ENCODE data around the gene ERGIC3. TPM values are rescaled to one million over a fixed set of nuclear protein-coding genes. Genes with fewer than 3 reads are reported as not detected.
A peak's percentile ranks its signal among the peaks of the same experiment; 100 is the strongest.

ERGIC3 gene
- 100 to 1,000 TPM; 135 to 180 (median 166) TPM for total RNA-seq
- 166 TPM for total RNA-seq (2013)
- 63.3 to 141 (median 102) reads per million in 29 experiments for total RNA-seq

- no peaks in the 10 kb centered on the region for H3K27me3 Mint-ChIP-seq
- H3K4me3 ChIP-seq (ENCODE audit: control insufficient read depth in 1 of 2, extremely low read depth in 1 of 2, low read length in 1 of 2): peak within 1 kb of the TSS; percentile 81 to 83
- peaks cover 17 to 26% (median 25%) of the 10 kb centered on the region in 3 donors for H3K4me1 Mint-ChIP-seq
- DNase-seq (peak; percentile 88 to 98 (median 94)), ATAC-seq (replicated peaks in 1 of 4) (peak; percentile 98 to 99 (median 99))
- no peaks in the 10 kb centered on the region for H3K9me3 Mint-ChIP-seq
- H3K36me3 Mint-ChIP-seq: peaks cover 10% of the 10 kb centered on the region
- no peaks in the 10 kb centered on the region for H3K27me3 ChIP-seq (replicated peaks in 1 of 2; ENCODE audit: control insufficient read depth in 2 of 2, extremely low read depth in 1 of 2, insufficient read depth in 2 of 2, low read length in 1 of 2)
- H3K27ac ChIP-seq (ENCODE audit: low read length): peak within 1 kb of the TSS; percentile 73
- peak within 1 kb of the TSS; percentile 83 to 88 (median 86) for H3K4me3 Mint-ChIP-seq
- ChIA-PET CTCF (interaction anchor here in 1 of 2 donors (1.6 kb wide), 1 partner anchor 59 kb away, joined by 4 read pairs; no protein-coding TSS in a partner anchor), POLR2A (interaction anchor here (0.6 kb wide), 2 partner anchors 513 to 1011 kb away, joined by 4 read pairs; no protein-coding TSS in a partner anchor)
- WGBS (ENCODE audit: insufficient coverage): 7% methylated on average over 56 of the region's 57 CpGs
- no peaks in the 10 kb centered on the region for H3K9me3 ChIP-seq
- peaks cover 3 to 16% of the 10 kb centered on the region in 2 experiments for H3K4me1 ChIP-seq (ENCODE audit: control insufficient read depth in 1 of 2, extremely low read depth in 1 of 2, insufficient read depth in 2 of 2, low read length in 2 of 2)
- peak within 1 kb of the TSS; percentile 75 to 82 for H3K27ac Mint-ChIP-seq
- H3K36me3 ChIP-seq (ENCODE audit: control insufficient read depth in 2 of 2, extremely low read depth in 1 of 2, insufficient read depth in 1 of 2, low read length in 1 of 2): peaks cover 0 to 13% of the 10 kb centered on the region in 2 donors
Observed at GRCh38 chr20:35541783-35542662, at the start of gene ERGIC3. Gene ERGIC3 (plus strand): TSS chr20:35542078. CDS start chr20:35542098, 20 bp downstream.

GRCh38 chr20:35492352-35492751, 49.5 kb upstream of the ERGIC3 start:
- POLR2A ChIA-PET: interaction anchor here in 1 of 2 donors (0.5 to 0.7 kb wide), 3 partner anchors 23 to 1152 kb away, joined by 3 to 6 read pairs (median 4); no protein-coding TSS in a partner anchor
- H3K27me3 Mint-ChIP-seq: no peaks in the 10 kb centered on the region
- Histone ChIP-seq H3K36me3 (ENCODE audit: control insufficient read depth in 2 of 2, extremely low read depth in 1 of 2, insufficient read depth in 1 of 2, low read length in 1 of 2) (peaks cover 14 to 48% of the 10 kb centered on the region in 2 donors), H3K4me3 (ENCODE audit: control insufficient read depth in 1 of 2, extremely low read depth in 1 of 2, low read length in 1 of 2) (peak overlapping the region; percentile 77 to 81), H3K9me3 (no peaks in the 10 kb centered on the region), H3K4me1 (ENCODE audit: control insufficient read depth in 1 of 2, extremely low read depth in 1 of 2, insufficient read depth in 2 of 2, low read length in 2 of 2) (peaks cover 17 to 50% of the 10 kb centered on the region in 2 experiments), H3K27me3 (replicated peaks in 1 of 2; ENCODE audit: control insufficient read depth in 2 of 2, extremely low read depth in 1 of 2, insufficient read depth in 2 of 2, low read length in 1 of 2) (no peaks in the 10 kb centered on the region), H3K27ac (ENCODE audit: low read length) (peak overlapping the region; percentile 84)
- H3K27ac Mint-ChIP-seq: peak overlapping the region; percentile 99
- CTCF ChIA-PET: no interaction called here
- peaks cover 57% of the 10 kb centered on the region for H3K36me3 Mint-ChIP-seq
- peak overlapping the region; percentile 96 to 99 (median 96) for H3K4me3 Mint-ChIP-seq
- WGBS (ENCODE audit: insufficient coverage): 100% methylated on average over 3 of the region's 6 CpGs
- H3K4me1 Mint-ChIP-seq: peaks cover 63 to 76% (median 70%) of the 10 kb centered on the region in 3 donors
- no peaks in the 10 kb centered on the region for H3K9me3 Mint-ChIP-seq
- no peak for ATAC-seq (replicated peaks in 1 of 4)
- DNase-seq: no peak

GRCh38 chr20:35496481-35496880, 45.4 kb upstream of the ERGIC3 start:
- Mint-ChIP-seq H3K9me3 (no peaks in the 10 kb centered on the region), H3K27me3 (no peaks in the 10 kb centered on the region), H3K4me3 (no peak overlapping the region), H3K36me3 (peaks cover 74% of the 10 kb centered on the region), H3K27ac (no peak overlapping the region), H3K4me1 (peaks cover 31 to 39% (median 35%) of the 10 kb centered on the region in 3 donors)
- no peaks in the 10 kb centered on the region for H3K27me3 ChIP-seq (replicated peaks in 1 of 2; ENCODE audit: control insufficient read depth in 2 of 2, extremely low read depth in 1 of 2, insufficient read depth in 2 of 2, low read length in 1 of 2)
- peaks cover 16 to 86% of the 10 kb centered on the region in 2 donors for H3K36me3 ChIP-seq (ENCODE audit: control insufficient read depth in 2 of 2, extremely low read depth in 1 of 2, insufficient read depth in 1 of 2, low read length in 1 of 2)
- H3K4me1 ChIP-seq (ENCODE audit: control insufficient read depth in 1 of 2, extremely low read depth in 1 of 2, insufficient read depth in 2 of 2, low read length in 2 of 2): peaks cover 8 to 25% of the 10 kb centered on the region in 2 experiments
- no peaks in the 10 kb centered on the region for H3K9me3 ChIP-seq
- CTCF ChIA-PET: no interaction called here
- no peak for ATAC-seq (replicated peaks in 1 of 4)
- POLR2A ChIA-PET: no interaction called here
- no peak overlapping the region for H3K4me3 ChIP-seq (ENCODE audit: control insufficient read depth in 1 of 2, extremely low read depth in 1 of 2, low read length in 1 of 2)
- no peak for DNase-seq
- WGBS (ENCODE audit: insufficient coverage): 94% methylated on average over 3 of the region's 3 CpGs
- no peak overlapping the region for H3K27ac ChIP-seq (ENCODE audit: low read length)

- CTCF ChIA-PET: no interaction called here
- Mint-ChIP-seq H3K4me3 (no peak overlapping the region), H3K27me3 (no peaks in the 10 kb centered on the region), H3K9me3 (no peaks in the 10 kb centered on the region), H3K4me1 (peaks cover 24 to 35% (median 32%) of the 10 kb centered on the region in 3 donors), H3K36me3 (peaks cover 77% of the 10 kb centered on the region), H3K27ac (no peak overlapping the region)
- H3K27me3 ChIP-seq (replicated peaks in 1 of 2; ENCODE audit: control insufficient read depth in 2 of 2, extremely low read depth in 1 of 2, insufficient read depth in 2 of 2, low read length in 1 of 2): no peaks in the 10 kb centered on the region
- peaks cover 2 to 17% of the 10 kb centered on the region in 2 experiments for H3K4me1 ChIP-seq (ENCODE audit: control insufficient read depth in 1 of 2, extremely low read depth in 1 of 2, insufficient read depth in 2 of 2, low read length in 2 of 2)
- no peak for DNase-seq
- POLR2A ChIA-PET: no interaction called here
- peaks cover 22 to 95% of the 10 kb centered on the region in 2 donors for H3K36me3 ChIP-seq (ENCODE audit: control insufficient read depth in 2 of 2, extremely low read depth in 1 of 2, insufficient read depth in 1 of 2, low read length in 1 of 2)
- H3K27ac ChIP-seq (ENCODE audit: low read length): no peak overlapping the region
- no peak for ATAC-seq (replicated peaks in 1 of 4)
- no peaks in the 10 kb centered on the region for H3K9me3 ChIP-seq
- WGBS (ENCODE audit: insufficient coverage): 100% methylated on average over 3 of the region's 5 CpGs
- H3K4me3 ChIP-seq (ENCODE audit: control insufficient read depth in 1 of 2, extremely low read depth in 1 of 2, low read length in 1 of 2): no peak overlapping the region
Observed at GRCh38 chr20:35497320-35497719, 44.6 kb upstream of the ERGIC3 start.

GRCh38 chr20:35497780-35498189, 44.1 kb upstream of the ERGIC3 start:
- Mint-ChIP-seq H3K27ac (no peak overlapping the region), H3K36me3 (peaks cover 80% of the 10 kb centered on the region), H3K4me1 (peaks cover 19 to 32% (median 31%) of the 10 kb centered on the region in 3 donors), H3K27me3 (no peaks in the 10 kb centered on the region), H3K9me3 (no peaks in the 10 kb centered on the region), H3K4me3 (no peak overlapping the region)
- H3K27me3 ChIP-seq (replicated peaks in 1 of 2; ENCODE audit: control insufficient read depth in 2 of 2, extremely low read depth in 1 of 2, insufficient read depth in 2 of 2, low read length in 1 of 2): no peaks in the 10 kb centered on the region
- no peaks in the 10 kb centered on the region for H3K9me3 ChIP-seq
- H3K36me3 ChIP-seq (ENCODE audit: control insufficient read depth in 2 of 2, extremely low read depth in 1 of 2, insufficient read depth in 1 of 2, low read length in 1 of 2): peaks cover 26 to 99% of the 10 kb centered on the region in 2 donors
- peaks cover 0 to 12% of the 10 kb centered on the region in 2 experiments for H3K4me1 ChIP-seq (ENCODE audit: control insufficient read depth in 1 of 2, extremely low read depth in 1 of 2, insufficient read depth in 2 of 2, low read length in 2 of 2)
- 96% methylated on average over 8 of the region's 9 CpGs for WGBS (ENCODE audit: insufficient coverage)
- ATAC-seq (replicated peaks in 1 of 4) (no peak), DNase-seq (no peak)
- ChIA-PET CTCF (interaction anchor here in 1 of 2 donors (0.5 kb wide), 1 partner anchor 12 kb away, joined by 6 read pairs; no protein-coding TSS in a partner anchor), POLR2A (no interaction called here)
- no peak overlapping the region for H3K4me3 ChIP-seq (ENCODE audit: control insufficient read depth in 1 of 2, extremely low read depth in 1 of 2, low read length in 1 of 2)
- H3K27ac ChIP-seq (ENCODE audit: low read length): no peak overlapping the region

GRCh38 chr20:35499271-35499670, 42.6 kb upstream of the ERGIC3 start:
- H3K4me3 Mint-ChIP-seq: no peak overlapping the region

More at GRCh38 chr20:35499271-35499670, 42.6 kb upstream of the ERGIC3 start:
- Mint-ChIP-seq H3K9me3 (no peaks in the 10 kb centered on the region), H3K27ac (peak overlapping the region in 1 of 2 donors; percentile 1), H3K36me3 (peaks cover 80% of the 10 kb centered on the region), H3K4me1 (peaks cover 14 to 39% (median 29%) of the 10 kb centered on the region in 3 donors), H3K27me3 (no peaks in the 10 kb centered on the region)
- Histone ChIP-seq H3K27me3 (replicated peaks in 1 of 2; ENCODE audit: control insufficient read depth in 2 of 2, extremely low read depth in 1 of 2, insufficient read depth in 2 of 2, low read length in 1 of 2) (no peaks in the 10 kb centered on the region), H3K9me3 (no peaks in the 10 kb centered on the region), H3K4me1 (ENCODE audit: control insufficient read depth in 1 of 2, extremely low read depth in 1 of 2, insufficient read depth in 2 of 2, low read length in 2 of 2) (peaks cover 0 to 2% of the 10 kb centered on the region in 2 experiments), H3K27ac (ENCODE audit: low read length) (no peak overlapping the region), H3K36me3 (ENCODE audit: control insufficient read depth in 2 of 2, extremely low read depth in 1 of 2, insufficient read depth in 1 of 2, low read length in 1 of 2) (peaks cover 21 to 100% of the 10 kb centered on the region in 2 donors), H3K4me3 (ENCODE audit: control insufficient read depth in 1 of 2, extremely low read depth in 1 of 2, low read length in 1 of 2) (no peak overlapping the region)
- 100% methylated on average over 1 of the region's 1 CpG for WGBS (ENCODE audit: insufficient coverage)
- ATAC-seq (replicated peaks in 1 of 4): no peak
- ChIA-PET POLR2A (interaction anchor here in 1 of 2 donors (0.6 to 1.0 kb wide), 2 partner anchors 8 to 19 kb away, joined by 3 read pairs; no protein-coding TSS in a partner anchor), CTCF (interaction anchor here in 1 of 2 donors (0.6 kb wide), 1 partner anchor 704 kb away, joined by 6 read pairs; no protein-coding TSS in a partner anchor)
- no peak for DNase-seq
